H1 (cell line): Measurements from ENCODE around the gene SEC24C. TPM values are rescaled to one million over a fixed set of nuclear protein-coding genes. Genes with fewer than 3 reads are reported as not detected.

ENCODE experiments used
- HDAC2 ChIP-seq, 2 experiments: fragments of 300-600 bp in 1 of 2; sonication (generic) in 1 of 2; IDR thresholded peaks; 2 replicates each; pipeline ENCODE4 v1.6.1; 2011 to 2012; ENCODE audit warnings: low read depth in 2 of 2, low read length in 2 of 2, mild to moderate bottlenecking in 2 of 2, moderate library complexity in 2 of 2, borderline replicate concordance in 1 of 2, inconsistent platforms in 1 of 2
- JUN ChIP-seq: IDR thresholded peaks from 2 replicates; pipeline ENCODE4 v1.6.1; 2011; ENCODE audit warnings: low read depth, mild to moderate bottlenecking, improper control_type of control experiment, low read length
- MAFK ChIP-seq: IDR thresholded peaks from 2 replicates; pipeline ENCODE4 v1.6.1; 2012; ENCODE audit warnings: low read depth, mild to moderate bottlenecking, improper control_type of control experiment, low read length
- NRF1 ChIP-seq: IDR thresholded peaks from 2 replicates; pipeline ENCODE4 v1.6.1; 2011; ENCODE audit warnings: mild to moderate bottlenecking, low read depth, low read length, improper control_type of control experiment
- POLR2A ChIP-seq, 2 experiments: IDR thresholded peaks; 1 replicate in 1 of 2; 2 replicates in 1 of 2; pipeline ENCODE4 v1.6.1; 2011; ENCODE audit warnings: low read depth in 2 of 2, low read length in 2 of 2, mild to moderate bottlenecking in 2 of 2; ENCODE audit errors: control extremely low read depth in 1 of 2
- RFX5 ChIP-seq: IDR thresholded peaks from 2 replicates; pipeline ENCODE4 v1.6.1; 2011; ENCODE audit warnings: low read depth, low read length, improper control_type of control experiment, borderline replicate concordance
- SIX5 ChIP-seq: IDR thresholded peaks from 2 replicates; pipeline ENCODE4 v1.6.1; 2011; ENCODE audit warnings: mild to moderate bottlenecking, low read depth, low read length
- polyA plus RNA-seq, 7 experiments: library from polyadenylated mRNA; depleted of rRNA in 3 of 7; stranded (reverse) in 5 of 7; unstranded in 2 of 7; fragments of >200 nt in 5 of 7; fragments of 200-250 nt in 2 of 7; gene quantifications; 1 replicate in 5 of 7; 2 replicates in 1 of 7; 4 replicates in 1 of 7; pipeline versions ENCODE4 v1.2.1 to v1.2.3, GENCODE V29; 2011 to 2013; ENCODE audit warnings: missing spikeins in 2 of 7, mixed read lengths in 2 of 7
- total RNA-seq: library from RNA; stranded (reverse); fragmentation: NEBNext Ultra II Directional; extraction: Animal tissue kit (Norgen Biotek cat#: 25700); gene quantifications from 2 replicates; pipeline ENCODE4 v1.2.1, GENCODE V29; 2021
- TF ChIP-seq, protein P1 (sequence below): fragments of 300-600 bp; sonication (generic); IDR thresholded peaks from 2 replicates; pipeline ENCODE4 v1.7.1; 2012; ENCODE audit warnings: low read length, moderate library complexity, mild to moderate bottlenecking, inconsistent platforms; ENCODE audit not compliant: insufficient replicate concordance
- TF ChIP-seq, protein P2 (sequence below): IDR thresholded peaks from 2 replicates; pipeline ENCODE4 v1.6.1; 2011; ENCODE audit warnings: low read length, improper control_type of control experiment

The SEC24C gene
- total and polyA plus RNA-seq, 2 of the 8 experiments (the other 6 are each of a cell fraction or from before 2014, with no cell fraction given): 63.2 to 67.4 TPM

DNA sequence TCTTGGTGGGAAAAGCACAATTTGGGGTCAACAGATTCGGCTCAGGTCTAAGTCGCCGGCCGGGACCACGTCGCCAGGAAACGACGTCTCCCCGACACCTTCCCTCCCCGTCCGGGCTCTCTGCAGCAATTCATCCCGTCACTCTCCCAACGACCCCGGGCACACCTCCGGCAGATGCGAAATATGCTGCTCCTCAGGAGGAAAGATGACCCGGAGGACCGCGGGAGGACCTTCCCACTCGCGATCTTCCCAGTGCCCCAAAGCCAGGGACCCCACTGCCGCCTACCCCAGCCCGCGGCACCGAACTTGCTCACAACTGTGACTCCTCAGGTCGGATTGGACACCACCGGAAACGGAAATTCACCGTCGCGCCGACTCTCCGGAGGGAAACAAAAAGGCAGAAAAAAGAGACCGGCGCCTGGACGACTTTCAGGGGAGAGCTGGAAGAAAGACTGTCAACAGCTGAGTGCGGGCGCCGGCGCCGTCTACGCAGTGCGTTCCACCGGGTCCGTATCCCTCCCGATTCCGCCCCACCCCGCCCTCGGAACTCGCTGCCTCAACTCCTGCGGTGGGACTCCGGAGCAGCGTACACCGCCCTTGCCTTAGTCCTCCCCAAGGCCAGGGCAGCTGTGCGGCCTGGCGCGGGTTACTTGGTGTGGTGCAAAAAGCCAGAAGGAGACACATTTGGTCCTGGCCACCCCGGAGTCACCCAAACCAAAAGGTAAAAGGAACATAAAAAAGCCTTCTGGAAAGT lies 13.8 kb upstream of the SEC24C start (continued):
- TF ChIP-seq, protein P1, sequence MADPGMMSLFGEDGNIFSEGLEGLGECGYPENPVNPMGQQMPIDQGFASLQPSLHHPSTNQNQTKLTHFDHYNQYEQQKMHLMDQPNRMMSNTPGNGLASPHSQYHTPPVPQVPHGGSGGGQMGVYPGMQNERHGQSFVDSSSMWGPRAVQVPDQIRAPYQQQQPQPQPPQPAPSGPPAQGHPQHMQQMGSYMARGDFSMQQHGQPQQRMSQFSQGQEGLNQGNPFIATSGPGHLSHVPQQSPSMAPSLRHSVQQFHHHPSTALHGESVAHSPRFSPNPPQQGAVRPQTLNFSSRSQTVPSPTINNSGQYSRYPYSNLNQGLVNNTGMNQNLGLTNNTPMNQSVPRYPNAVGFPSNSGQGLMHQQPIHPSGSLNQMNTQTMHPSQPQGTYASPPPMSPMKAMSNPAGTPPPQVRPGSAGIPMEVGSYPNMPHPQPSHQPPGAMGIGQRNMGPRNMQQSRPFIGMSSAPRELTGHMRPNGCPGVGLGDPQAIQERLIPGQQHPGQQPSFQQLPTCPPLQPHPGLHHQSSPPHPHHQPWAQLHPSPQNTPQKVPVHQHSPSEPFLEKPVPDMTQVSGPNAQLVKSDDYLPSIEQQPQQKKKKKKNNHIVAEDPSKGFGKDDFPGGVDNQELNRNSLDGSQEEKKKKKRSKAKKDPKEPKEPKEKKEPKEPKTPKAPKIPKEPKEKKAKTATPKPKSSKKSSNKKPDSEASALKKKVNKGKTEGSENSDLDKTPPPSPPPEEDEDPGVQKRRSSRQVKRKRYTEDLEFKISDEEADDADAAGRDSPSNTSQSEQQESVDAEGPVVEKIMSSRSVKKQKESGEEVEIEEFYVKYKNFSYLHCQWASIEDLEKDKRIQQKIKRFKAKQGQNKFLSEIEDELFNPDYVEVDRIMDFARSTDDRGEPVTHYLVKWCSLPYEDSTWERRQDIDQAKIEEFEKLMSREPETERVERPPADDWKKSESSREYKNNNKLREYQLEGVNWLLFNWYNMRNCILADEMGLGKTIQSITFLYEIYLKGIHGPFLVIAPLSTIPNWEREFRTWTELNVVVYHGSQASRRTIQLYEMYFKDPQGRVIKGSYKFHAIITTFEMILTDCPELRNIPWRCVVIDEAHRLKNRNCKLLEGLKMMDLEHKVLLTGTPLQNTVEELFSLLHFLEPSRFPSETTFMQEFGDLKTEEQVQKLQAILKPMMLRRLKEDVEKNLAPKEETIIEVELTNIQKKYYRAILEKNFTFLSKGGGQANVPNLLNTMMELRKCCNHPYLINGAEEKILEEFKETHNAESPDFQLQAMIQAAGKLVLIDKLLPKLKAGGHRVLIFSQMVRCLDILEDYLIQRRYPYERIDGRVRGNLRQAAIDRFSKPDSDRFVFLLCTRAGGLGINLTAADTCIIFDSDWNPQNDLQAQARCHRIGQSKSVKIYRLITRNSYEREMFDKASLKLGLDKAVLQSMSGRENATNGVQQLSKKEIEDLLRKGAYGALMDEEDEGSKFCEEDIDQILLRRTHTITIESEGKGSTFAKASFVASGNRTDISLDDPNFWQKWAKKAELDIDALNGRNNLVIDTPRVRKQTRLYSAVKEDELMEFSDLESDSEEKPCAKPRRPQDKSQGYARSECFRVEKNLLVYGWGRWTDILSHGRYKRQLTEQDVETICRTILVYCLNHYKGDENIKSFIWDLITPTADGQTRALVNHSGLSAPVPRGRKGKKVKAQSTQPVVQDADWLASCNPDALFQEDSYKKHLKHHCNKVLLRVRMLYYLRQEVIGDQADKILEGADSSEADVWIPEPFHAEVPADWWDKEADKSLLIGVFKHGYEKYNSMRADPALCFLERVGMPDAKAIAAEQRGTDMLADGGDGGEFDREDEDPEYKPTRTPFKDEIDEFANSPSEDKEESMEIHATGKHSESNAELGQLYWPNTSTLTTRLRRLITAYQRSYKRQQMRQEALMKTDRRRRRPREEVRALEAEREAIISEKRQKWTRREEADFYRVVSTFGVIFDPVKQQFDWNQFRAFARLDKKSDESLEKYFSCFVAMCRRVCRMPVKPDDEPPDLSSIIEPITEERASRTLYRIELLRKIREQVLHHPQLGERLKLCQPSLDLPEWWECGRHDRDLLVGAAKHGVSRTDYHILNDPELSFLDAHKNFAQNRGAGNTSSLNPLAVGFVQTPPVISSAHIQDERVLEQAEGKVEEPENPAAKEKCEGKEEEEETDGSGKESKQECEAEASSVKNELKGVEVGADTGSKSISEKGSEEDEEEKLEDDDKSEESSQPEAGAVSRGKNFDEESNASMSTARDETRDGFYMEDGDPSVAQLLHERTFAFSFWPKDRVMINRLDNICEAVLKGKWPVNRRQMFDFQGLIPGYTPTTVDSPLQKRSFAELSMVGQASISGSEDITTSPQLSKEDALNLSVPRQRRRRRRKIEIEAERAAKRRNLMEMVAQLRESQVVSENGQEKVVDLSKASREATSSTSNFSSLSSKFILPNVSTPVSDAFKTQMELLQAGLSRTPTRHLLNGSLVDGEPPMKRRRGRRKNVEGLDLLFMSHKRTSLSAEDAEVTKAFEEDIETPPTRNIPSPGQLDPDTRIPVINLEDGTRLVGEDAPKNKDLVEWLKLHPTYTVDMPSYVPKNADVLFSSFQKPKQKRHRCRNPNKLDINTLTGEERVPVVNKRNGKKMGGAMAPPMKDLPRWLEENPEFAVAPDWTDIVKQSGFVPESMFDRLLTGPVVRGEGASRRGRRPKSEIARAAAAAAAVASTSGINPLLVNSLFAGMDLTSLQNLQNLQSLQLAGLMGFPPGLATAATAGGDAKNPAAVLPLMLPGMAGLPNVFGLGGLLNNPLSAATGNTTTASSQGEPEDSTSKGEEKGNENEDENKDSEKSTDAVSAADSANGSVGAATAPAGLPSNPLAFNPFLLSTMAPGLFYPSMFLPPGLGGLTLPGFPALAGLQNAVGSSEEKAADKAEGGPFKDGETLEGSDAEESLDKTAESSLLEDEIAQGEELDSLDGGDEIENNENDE: no peak
- TF ChIP-seq HDAC2 (IDR thresholded peaks at IDR 0.05; ENCODE audit: borderline replicate concordance in 1 of 2, low read depth in 2 of 2, low read length in 2 of 2): peak; percentile 79 to 81; a peak in 2 of 4 replicates
- TF ChIP-seq RFX5: no peak
- TF ChIP-seq MAFK: no peak
- TF ChIP-seq, protein P2, sequence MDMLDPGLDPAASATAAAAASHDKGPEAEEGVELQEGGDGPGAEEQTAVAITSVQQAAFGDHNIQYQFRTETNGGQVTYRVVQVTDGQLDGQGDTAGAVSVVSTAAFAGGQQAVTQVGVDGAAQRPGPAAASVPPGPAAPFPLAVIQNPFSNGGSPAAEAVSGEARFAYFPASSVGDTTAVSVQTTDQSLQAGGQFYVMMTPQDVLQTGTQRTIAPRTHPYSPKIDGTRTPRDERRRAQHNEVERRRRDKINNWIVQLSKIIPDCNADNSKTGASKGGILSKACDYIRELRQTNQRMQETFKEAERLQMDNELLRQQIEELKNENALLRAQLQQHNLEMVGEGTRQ: no peak
- peak; percentile 29; the same call in 1 of the 2 replicates for TF ChIP-seq SIX5
- no peak for TF ChIP-seq JUN
- no peak for TF ChIP-seq NRF1
- peak; percentile 64 to 88 for TF ChIP-seq POLR2A (IDR thresholded peaks at IDR 0.05; ENCODE audit: control extremely low read depth in 1 of 2, low read depth in 2 of 2, low read length in 2 of 2)
